Caco-2 (cell line): ENCODE measurements around the gene CTXND1. TPM values are rescaled to one million over a fixed set of nuclear protein-coding genes. Genes with fewer than 3 reads are reported as not detected.

ENCODE experiments used
- BruUV-seq: library from RNA; stranded (reverse); fragments of 400-500 nt; replicated peaks from 2 replicates; lab custom pipeline; 2021; lab: Mats Ljungman, UMichigan
- CTCF ChIA-PET: fragments of 300-600 bp; sonication (Branson Sonifier 250); formaldehyde crosslinking; loops from one replicate; lab custom pipeline; 2022; ENCODE audit warnings: antibody characterized with exemption; lab: Charles Lee
- POLR2A ChIA-PET: fragments of 300-600 bp; sonication (Branson Sonifier 250); formaldehyde crosslinking; loops from one replicate; lab custom pipeline; 2022; ENCODE audit warnings: antibody characterized with exemption; lab: Charles Lee
- DNase-seq, 2 experiments: peaks; one replicate each; pipeline versions ENCODE4 v3.0.0 to v3.0.0-alpha.2; 2020 to 2022
- H3K27me3 ChIP-seq: replicated peaks from 2 replicates; pipeline ENCODE4 v1.6.0; 2011; ENCODE audit warnings: low read length; ENCODE audit not compliant: control insufficient read depth, insufficient read depth
- H3K36me3 ChIP-seq: 2 replicates; pipeline ENCODE4 v1.5.1; 2011; ENCODE audit warnings: low read length; ENCODE audit not compliant: control insufficient read depth, insufficient read depth
- H3K4me1 ChIP-seq: fragments of 250-450 bp; sonication (Bioruptor Pico); 2 replicates; pipeline ENCODE4 v1.5.1; 2020; ENCODE audit warnings: mild to moderate bottlenecking
- H3K4me3 ChIP-seq: 2 replicates; pipeline ENCODE4 v1.5.1; 2011; ENCODE audit warnings: low read depth, mild to moderate bottlenecking, control low read depth, low read length
- H3K9me3 ChIP-seq: fragments of 250-450 bp; sonication (Bioruptor Pico); 2 replicates; pipeline ENCODE4 v1.5.1; 2020; ENCODE audit warnings: mild to moderate bottlenecking, moderate library complexity
- H3K27ac Mint-ChIP-seq: one replicate; pipeline ENCODE4 v1.8.0; 2022; ENCODE audit warnings: mixed read lengths; ENCODE audit not compliant: unreplicated experiment
- H3K27me3 Mint-ChIP-seq: one replicate; pipeline ENCODE4 v1.8.0; 2022; ENCODE audit warnings: mixed read lengths; ENCODE audit not compliant: insufficient read depth, unreplicated experiment
- H3K36me3 Mint-ChIP-seq: one replicate; pipeline ENCODE4 v1.8.0; 2022; ENCODE audit warnings: mild to moderate bottlenecking, mixed read lengths; ENCODE audit not compliant: insufficient read depth, unreplicated experiment
- H3K4me1 Mint-ChIP-seq: one replicate; pipeline ENCODE4 v1.8.0; 2022; ENCODE audit warnings: low read depth, mixed read lengths; ENCODE audit not compliant: unreplicated experiment
- H3K4me3 Mint-ChIP-seq: one replicate; pipeline ENCODE4 v1.8.0; 2022; ENCODE audit warnings: mild to moderate bottlenecking, moderate library complexity, mixed read lengths; ENCODE audit not compliant: unreplicated experiment
- H3K9me3 Mint-ChIP-seq: one replicate; pipeline ENCODE4 v1.8.0; 2022; ENCODE audit warnings: mixed read lengths; ENCODE audit not compliant: unreplicated experiment
- CTCF ChIP-seq, 2 experiments: fragments of 200-600 bp in 1 of 2; IDR thresholded peaks; 1 replicate in 1 of 2; 2 replicates in 1 of 2; pipeline versions ENCODE4 v1.5.1 to v1.8.0; 2011 to 2022; ENCODE audit warnings: antibody characterized with exemption in 1 of 2, control low read depth in 1 of 2, inconsistent platforms in 1 of 2, low read depth in 1 of 2, low read length in 1 of 2, mild to moderate bottlenecking in 1 of 2, moderate library complexity in 1 of 2; ENCODE audit not compliant: insufficient read depth in 1 of 2, severe bottlenecking in 1 of 2, unreplicated experiment in 1 of 2
- intact Hi-C: fragments of 100-400 bp; cut with micrococcal nuclease; formaldehyde crosslinking; loops from one replicate; pipeline ENCODE4 v1.10.0; 2022; ENCODE audit not compliant: unreplicated experiment
- total RNA-seq: library from RNA; stranded (reverse); gene quantifications from 2 replicates; pipeline ENCODE4 v1.2.3, GENCODE V29; 2022

Gene CTXND1
- total RNA-seq, 1 experiment from 2014 or later, result 0.05 TPM

GRCh38 chr15:80194186-80194585 lies 57.8 kb downstream of the CTXND1 start:
- no peaks in the 10 kb centered on the region for H3K27me3 Mint-ChIP-seq
- no peak overlapping the region for H3K27ac Mint-ChIP-seq
- CTCF ChIA-PET, result no interaction called here
- intact Hi-C loops, result no loop called here
- Histone ChIP-seq H3K36me3 (no peaks in the 10 kb centered on the region), H3K4me3 (no peak overlapping the region), H3K9me3 (no peaks in the 10 kb centered on the region), H3K27me3 (no peaks in the 10 kb centered on the region), H3K4me1 (peaks cover 22% of the 10 kb centered on the region)
- TF ChIP-seq CTCF (IDR thresholded peaks at IDR 0.05; ENCODE audit: insufficient read depth in 1 of 2, low read depth in 1 of 2, low read length in 1 of 2, severe bottlenecking in 1 of 2, unreplicated experiment in 1 of 2), result no peak
- peaks cover 8% of the 10 kb centered on the region for H3K4me1 Mint-ChIP-seq
- BruUV-seq, result no TSS peak
- H3K4me3 Mint-ChIP-seq, result no peak overlapping the region
- DNase-seq, result no peak
- POLR2A ChIA-PET, result no interaction called here
- H3K9me3 Mint-ChIP-seq, result no peaks in the 10 kb centered on the region
- no peaks in the 10 kb centered on the region for H3K36me3 Mint-ChIP-seq

- peaks cover 8% of the 10 kb centered on the region for H3K4me1 Mint-ChIP-seq
- H3K27me3 Mint-ChIP-seq, result no peaks in the 10 kb centered on the region
- peak in 1 of 2 experiments; percentile 50 for DNase-seq
- no peaks in the 10 kb centered on the region for H3K36me3 Mint-ChIP-seq
- H3K4me1 ChIP-seq, result peaks cover 22% of the 10 kb centered on the region
- ChIA-PET CTCF (interaction anchor here (0.6 kb wide), 1 partner anchor 118 kb away, joined by 3 read pairs; no protein-coding TSS in a partner anchor), POLR2A (no interaction called here)
- no peaks in the 10 kb centered on the region for H3K9me3 Mint-ChIP-seq
- BruUV-seq, result no TSS peak
- intact Hi-C loops, result no loop called here
- H3K27ac Mint-ChIP-seq, result peak overlapping the region; percentile 80
- no peaks in the 10 kb centered on the region for H3K27me3 ChIP-seq
- no peak overlapping the region for H3K4me3 ChIP-seq
- H3K9me3 ChIP-seq, result no peaks in the 10 kb centered on the region
- H3K4me3 Mint-ChIP-seq, result no peak overlapping the region
- no peaks in the 10 kb centered on the region; the same call in 1 of the 2 replicates for H3K36me3 ChIP-seq
- no peak for TF ChIP-seq CTCF (IDR thresholded peaks at IDR 0.05; ENCODE audit: insufficient read depth in 1 of 2, low read depth in 1 of 2, low read length in 1 of 2, severe bottlenecking in 1 of 2, unreplicated experiment in 1 of 2)
These were observed 60.0 kb downstream of the CTXND1 start for GRCh38 chr15:80191897-80192595.

GRCh38 chr15:80191198-80191597 lies 60.8 kb downstream of the CTXND1 start:
- POLR2A ChIA-PET, result no interaction called here
- Mint-ChIP-seq H3K9me3 (no peaks in the 10 kb centered on the region), H3K4me1 (peaks cover 8% of the 10 kb centered on the region), H3K36me3 (no peaks in the 10 kb centered on the region), H3K27me3 (no peaks in the 10 kb centered on the region), H3K27ac (no peak overlapping the region), H3K4me3 (no peak overlapping the region)
- Histone ChIP-seq H3K36me3 (no peaks in the 10 kb centered on the region; the same call in 1 of the 2 replicates), H3K27me3 (no peaks in the 10 kb centered on the region), H3K9me3 (no peaks in the 10 kb centered on the region), H3K4me1 (peaks cover 22% of the 10 kb centered on the region), H3K4me3 (no peak overlapping the region)
- no peak for TF ChIP-seq CTCF (IDR thresholded peaks at IDR 0.05; ENCODE audit: insufficient read depth in 1 of 2, low read depth in 1 of 2, low read length in 1 of 2, severe bottlenecking in 1 of 2, unreplicated experiment in 1 of 2)
- CTCF ChIA-PET, result no interaction called here
- intact Hi-C loops, result no loop called here
- no peak for DNase-seq
- no TSS peak for BruUV-seq
